SHP77 (cell line): ENCODE results near the gene ZNF436.
"Not testable (repeated sequence)": the region's sequence is repeated elsewhere in the genome, so short reads cannot be mapped to it uniquely, and the experiment has no call there.

Experiments used
- DNase-seq, 2 experiments: peaks; one replicate each; lab custom pipeline; 2025; lab: John Stamatoyannopoulos, UW

ZNF436 gene

GRCh38 chr1:23366598-23366997 lies 3.0 kb downstream of the ZNF436 start:
- DNase-seq: no peak

DNA sequence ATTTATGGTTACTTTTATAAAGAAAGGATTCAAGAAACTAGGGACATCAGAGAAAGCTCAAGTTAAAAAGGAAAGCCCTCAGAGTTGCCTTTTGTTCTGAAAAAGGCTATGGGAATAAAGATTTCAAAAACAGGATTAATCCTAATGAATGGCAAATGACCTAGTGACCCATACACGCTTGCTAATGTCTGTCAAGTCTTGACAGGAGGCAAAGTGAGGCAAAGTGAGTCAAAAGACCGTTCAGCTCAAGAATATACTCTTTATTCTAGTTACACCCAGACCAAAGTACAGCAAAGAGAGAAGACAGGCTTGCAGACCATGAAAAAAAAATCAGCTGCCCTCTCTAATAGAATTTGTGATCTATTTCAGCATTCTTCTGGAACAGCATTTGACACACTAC lies 3.5 kb downstream of the ZNF436 start:
- no peak for DNase-seq

GRCh38 chr1:23362218-23362713 lies 7.4 kb downstream of the ZNF436 start:
- no peak for DNase-seq

DNA sequence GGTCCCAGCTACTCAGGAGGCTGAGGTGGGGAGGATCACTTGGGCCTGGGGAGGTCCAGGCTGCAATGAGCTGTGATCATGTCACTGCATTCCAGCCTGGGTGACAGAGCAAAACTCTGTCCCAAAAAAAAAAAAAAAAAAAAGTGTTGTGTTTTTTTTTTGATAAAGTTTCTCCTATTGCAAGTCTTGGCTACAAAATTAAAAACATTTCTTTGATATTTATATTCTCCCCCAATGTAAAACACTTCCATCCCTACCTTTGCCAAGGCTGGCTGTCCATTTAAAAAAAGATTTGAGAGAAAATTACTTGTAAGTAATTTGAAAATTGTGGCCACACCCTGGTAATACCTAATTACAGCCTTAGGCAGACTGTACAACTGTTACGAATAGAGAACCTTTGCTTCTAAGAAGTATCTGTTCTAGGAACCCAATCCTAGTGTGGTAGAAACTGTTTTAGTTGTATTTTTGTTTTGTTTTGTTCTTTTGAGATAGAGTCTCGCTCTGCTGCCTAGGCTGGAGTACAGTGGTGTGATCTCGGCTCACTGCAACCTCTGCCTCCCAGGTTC lies 11.2 kb downstream of the ZNF436 start:
- no peak for DNase-seq

GRCh38 chr1:23357138-23357908 lies 12.3 kb downstream of the ZNF436 start:
- DNase-seq: no peak

DNA sequence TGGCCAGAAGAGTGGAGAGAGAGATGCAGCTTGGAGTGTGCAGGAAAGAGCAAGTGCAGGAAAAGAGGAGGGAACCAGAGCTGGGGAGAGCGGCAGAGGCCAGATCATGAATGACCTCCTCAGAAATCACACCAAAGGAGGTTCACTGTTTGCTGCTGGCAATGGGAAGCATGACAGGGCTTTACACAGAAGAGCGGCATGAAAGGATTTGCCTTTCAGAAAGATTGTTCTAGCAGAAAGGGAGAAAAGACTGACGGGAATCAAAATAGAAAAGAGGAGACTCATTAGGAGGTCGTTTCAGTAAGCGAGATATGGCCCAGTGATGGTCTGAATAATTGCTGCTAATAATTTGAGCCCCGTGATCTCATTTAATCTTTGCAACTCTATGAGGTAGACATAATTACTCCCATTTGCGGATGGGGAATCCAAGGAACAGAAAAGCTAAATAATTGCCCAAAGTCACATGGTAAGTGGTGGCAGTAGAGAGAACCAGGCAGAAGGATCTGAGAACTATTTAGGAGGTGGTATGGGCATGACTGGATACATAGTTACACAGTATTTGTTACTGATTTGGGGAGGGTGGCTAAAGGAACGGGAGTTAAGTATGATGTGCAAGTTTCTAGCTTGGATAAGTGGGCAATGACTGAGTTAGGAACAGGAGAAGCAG lies 13.0 kb downstream of the ZNF436 start:
- DNase-seq: no peak

- DNase-seq: no peak
Observed at GRCh38 chr1:23354245-23354644, 15.4 kb downstream of the ZNF436 start.

DNA sequence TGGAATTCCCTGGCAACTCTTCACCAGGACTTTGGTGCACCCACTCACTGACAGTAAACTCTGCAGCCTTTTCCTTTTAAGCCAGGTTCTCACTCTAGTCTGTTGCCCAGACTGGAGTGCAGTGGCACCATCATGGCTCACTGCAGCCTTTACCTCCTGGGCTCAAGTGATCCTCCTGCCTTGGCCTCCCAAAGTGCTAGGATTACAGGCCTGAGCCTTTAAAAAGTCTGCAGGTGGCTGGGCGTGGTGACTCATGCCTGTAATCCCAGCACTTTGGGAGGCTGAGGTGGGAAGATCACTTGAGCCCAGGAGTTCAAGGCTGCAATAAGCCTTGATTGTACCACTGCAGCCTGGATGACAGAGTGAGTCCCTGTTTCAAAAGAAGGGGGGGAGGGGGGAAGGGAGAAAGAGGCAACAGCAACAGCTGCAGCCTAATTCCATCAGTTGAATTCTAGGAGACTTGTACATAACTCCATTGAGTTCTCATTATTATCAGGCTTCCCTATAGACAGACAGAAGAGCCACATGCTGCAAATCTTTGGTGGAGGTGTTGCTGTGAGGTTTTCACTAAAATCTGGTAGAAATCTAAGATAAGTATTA lies 17.4 kb downstream of the ZNF436 start:
- no peak for DNase-seq

GRCh38 chr1:23345920-23346319 lies 23.7 kb downstream of the ZNF436 start:
- no peak for DNase-seq

- no peak for DNase-seq
Observed at GRCh38 chr1:23344987-23345472, 24.6 kb downstream of the ZNF436 start.

DNA sequence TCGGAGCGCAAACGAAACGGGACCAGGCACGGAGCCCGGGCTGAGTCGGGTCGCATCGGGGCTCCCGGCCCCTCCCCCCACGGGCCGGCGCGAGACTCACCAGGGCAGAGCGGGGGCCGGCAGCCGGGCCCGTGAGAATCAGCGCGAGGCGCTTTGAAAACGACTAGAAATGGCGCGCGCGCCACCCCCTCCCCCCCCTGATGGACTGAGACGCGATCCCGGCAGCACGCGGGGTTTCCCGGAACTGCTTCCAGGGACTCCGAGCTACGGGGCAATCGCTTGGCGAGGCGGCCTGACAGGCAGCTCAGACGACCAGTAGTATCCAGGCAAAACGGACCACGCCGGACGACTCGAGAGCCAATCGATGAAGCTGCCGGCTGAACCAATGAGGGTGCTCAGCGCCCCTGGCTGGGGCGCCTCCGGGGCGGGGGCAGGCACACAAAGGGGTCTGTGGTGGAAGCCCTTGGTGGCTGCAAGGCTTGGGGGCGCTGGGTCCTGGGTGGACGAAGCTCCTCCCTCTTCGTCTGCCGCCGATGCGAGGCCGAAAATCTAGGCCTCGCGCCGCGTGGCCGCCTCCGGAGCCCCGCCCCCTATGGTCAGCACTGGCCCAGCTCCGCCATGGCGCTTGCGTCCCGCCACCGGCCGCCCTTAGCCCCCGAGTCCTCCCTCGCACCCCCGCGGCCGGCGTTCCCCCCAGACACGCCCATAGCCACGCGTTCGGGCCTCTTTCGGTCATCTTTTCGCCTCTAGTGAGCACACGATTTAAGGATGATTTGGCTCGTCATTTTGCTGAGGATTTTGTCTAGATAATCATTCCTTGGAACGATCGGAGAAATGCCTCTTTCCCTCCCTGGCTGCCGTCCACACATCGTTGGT lies 25.3 kb downstream of the ZNF436 start, which contains the start of gene HNRNPR:
HNRNPR (minus strand) TSS at position 174 of the 876 bp plus-strand sequence. CDS start 3,276 bp downstream, outside the sequence.
- DNase-seq: peak; percentile 99

GRCh38 chr1:23343221-23344110 lies 26.2 kb downstream of the ZNF436 start:
- DNase-seq: peak; percentile 52 to 57

- no peak for DNase-seq
Observed at GRCh38 chr1:23341931-23342692, 27.5 kb downstream of the ZNF436 start.

DNA sequence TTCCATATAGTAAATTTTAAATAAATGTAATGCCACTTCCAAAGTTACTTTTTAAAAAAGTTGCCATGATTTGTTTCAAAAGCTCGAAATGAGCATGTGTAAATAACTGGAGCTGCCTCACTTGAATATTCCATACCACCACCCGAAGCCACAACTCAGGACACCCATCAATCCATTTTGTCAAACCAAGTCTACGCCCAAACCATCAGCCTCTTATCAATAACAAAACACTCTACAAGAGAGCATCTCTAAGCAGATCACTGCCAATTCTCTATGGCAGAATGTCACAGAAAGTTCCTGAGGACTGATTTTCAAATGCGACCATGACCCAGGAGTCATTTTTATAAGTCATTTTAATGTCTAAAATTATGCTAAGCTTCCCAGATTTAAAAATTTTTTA lies 30.0 kb downstream of the ZNF436 start:
- DNase-seq: no peak

DNA sequence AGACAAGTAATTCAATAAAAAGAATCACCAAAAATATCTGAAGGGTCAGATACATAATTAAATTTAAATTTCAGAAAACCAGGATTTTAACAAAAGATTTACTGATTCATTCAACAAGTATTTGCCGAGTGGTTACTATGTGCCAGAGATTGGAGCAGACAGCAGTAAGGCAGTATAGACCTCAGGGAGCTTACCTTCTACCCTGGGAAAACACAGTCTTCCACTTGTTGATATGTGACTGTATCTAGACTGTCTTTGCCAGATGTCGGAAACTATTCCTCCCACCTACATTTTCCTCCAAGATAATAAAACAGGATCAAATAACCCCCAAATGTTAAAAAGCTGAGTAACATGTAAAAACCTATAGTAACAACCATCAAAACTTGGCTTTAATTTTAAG lies 31.8 kb downstream of the ZNF436 start:
- no peak for DNase-seq

GRCh38 chr1:23331713-23332112 lies 37.9 kb downstream of the ZNF436 start:
- DNase-seq: no peak

- no peak for DNase-seq
Observed at GRCh38 chr1:23330846-23331245, 38.8 kb downstream of the ZNF436 start.

GRCh38 chr1:23325393-23325792 lies 44.2 kb downstream of the ZNF436 start:
- no peak for DNase-seq

GRCh38 chr1:23322770-23323169 lies 46.9 kb downstream of the ZNF436 start:
- no peak for DNase-seq

DNA sequence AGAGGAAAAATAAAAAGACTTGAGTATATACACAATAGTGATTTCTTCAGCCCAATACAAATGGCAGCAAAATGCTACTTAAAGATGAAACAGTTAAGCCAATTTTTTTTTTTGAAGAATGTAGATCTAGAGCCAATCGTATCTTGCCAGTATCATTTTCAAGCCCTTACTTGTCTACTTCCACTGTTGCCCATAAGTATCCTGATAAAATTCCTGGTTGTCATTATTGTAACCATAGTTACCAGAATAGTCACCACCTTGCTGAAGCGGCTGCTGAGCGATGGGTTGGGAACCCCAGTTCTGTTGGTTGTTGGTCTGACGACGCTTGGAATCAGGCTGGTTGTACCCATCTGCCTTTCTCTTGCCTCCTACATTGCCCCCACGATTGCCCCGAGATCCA lies 59.4 kb downstream of the ZNF436 start:
- not testable (repeated sequence) for DNase-seq
